Neural cell (in vitro differentiated cells): Measurements from ENCODE around the gene PRKCG. TPM values are rescaled to one million over a fixed set of nuclear protein-coding genes. Genes with fewer than 3 reads are reported as not detected.
"Not testable (repeated sequence)": the region's sequence is repeated elsewhere in the genome, so short reads cannot be mapped to it uniquely, and the experiment has no call there.

Experiments used
- H2AFZ ChIP-seq: fragments of 200-600, 300-800 bp; sonication (generic), shearing (Covaris generic); 2 replicates; pipeline ENCODE4 v1.6.0; 2014; ENCODE audit warnings: low read depth, mild to moderate bottlenecking, antibody characterized with exemption, low read length, moderate library complexity
- H3F3A ChIP-seq: fragments of 200-600 bp; shearing (Covaris generic); 2 replicates; pipeline ENCODE4 v1.6.1; 2016; ENCODE audit warnings: mild to moderate bottlenecking, moderate library complexity, mixed read lengths, antibody characterized with exemption, low read length; ENCODE audit not compliant: insufficient read depth, poor library complexity, severe bottlenecking
- H3K27ac ChIP-seq: fragments of 200-600, 300-800 bp; sonication (generic), shearing (Covaris generic); 2 replicates; pipeline ENCODE4 v1.5.1; 2014; ENCODE audit warnings: mild to moderate bottlenecking, low read length, moderate library complexity
- H3K27me3 ChIP-seq: fragments of 300-800, 200-600 bp; sonication (generic), shearing (Covaris generic); 2 replicates; pipeline ENCODE4 v1.6.0; 2014; ENCODE audit warnings: mild to moderate bottlenecking, low read depth, low read length, moderate library complexity; ENCODE audit not compliant: insufficient read depth
- H3K36me3 ChIP-seq: fragments of 300-800, 200-600 bp; sonication (generic), shearing (Covaris generic); 2 replicates; pipeline ENCODE4 v1.5.1; 2014; ENCODE audit warnings: mild to moderate bottlenecking, antibody characterized with exemption, low read length, moderate library complexity; ENCODE audit not compliant: insufficient read depth
- H3K4me2 ChIP-seq: fragments of 300-800, 200-600 bp; sonication (generic), shearing (Covaris generic); 2 replicates; pipeline ENCODE4 v1.6.0; 2014; ENCODE audit warnings: mild to moderate bottlenecking, low read length
- H3K4me3 ChIP-seq: fragments of 300-800, 200-600 bp; sonication (generic), shearing (Covaris generic); 2 replicates; pipeline ENCODE4 v1.5.1; 2014; ENCODE audit warnings: mild to moderate bottlenecking, low read length, moderate library complexity
- H3K79me2 ChIP-seq: fragments of 200-600 bp; shearing (Covaris generic); replicated peaks from 2 replicates; pipeline ENCODE4 v1.6.0; 2014; ENCODE audit warnings: mild to moderate bottlenecking, low read length, moderate library complexity; ENCODE audit not compliant: insufficient read depth
- H3K9ac ChIP-seq: fragments of 300-800, 200-600 bp; sonication (generic), shearing (Covaris generic); 2 replicates; pipeline ENCODE4 v1.6.1; 2016; ENCODE audit warnings: mild to moderate bottlenecking, low read length, mixed read lengths
- H3K9me2 ChIP-seq: fragments of 200-600 bp; shearing (Covaris generic); 2 replicates; pipeline ENCODE4 v1.6.1; 2016; ENCODE audit warnings: mild to moderate bottlenecking, low read length, mixed read lengths; ENCODE audit not compliant: insufficient read depth
- H3K9me3 ChIP-seq: fragments of 200-600, 300-800 bp; sonication (generic), shearing (Covaris generic); 2 replicates; pipeline ENCODE4 v1.6.1; 2016; ENCODE audit warnings: mild to moderate bottlenecking, mixed run types, low read length, moderate library complexity, mixed read lengths
- H4K20me1 ChIP-seq: fragments of 200-600 bp; shearing (Covaris generic); 2 replicates; pipeline ENCODE4 v1.6.1; 2016; ENCODE audit warnings: mild to moderate bottlenecking, mixed run types; ENCODE audit not compliant: insufficient read depth
- CTCF ChIP-seq: fragments of 450-650 bp; IDR thresholded peaks from 2 replicates; pipeline ENCODE4 v1.5.1; 2014; ENCODE audit warnings: antibody characterized with exemption, mild to moderate bottlenecking, moderate library complexity; ENCODE audit not compliant: poor library complexity, severe bottlenecking
- EP300 ChIP-seq: fragments of 450-650 bp; conservative IDR thresholded peaks from 2 replicates; pipeline ENCODE4 v1.6.1; 2014; ENCODE audit warnings: antibody characterized with exemption, mild to moderate bottlenecking, moderate library complexity; ENCODE audit not compliant: poor library complexity, severe bottlenecking
- EZH2 ChIP-seq: fragments of 200-600, 300-800 bp; shearing (Covaris generic), sonication (generic); IDR thresholded peaks from 2 replicates; pipeline ENCODE4 v1.6.1; 2014; ENCODE audit warnings: antibody characterized with exemption, low read length, borderline replicate concordance, mild to moderate bottlenecking; ENCODE audit not compliant: insufficient read depth, poor library complexity, severe bottlenecking
- MXI1 ChIP-seq: fragments of 450-650 bp; conservative IDR thresholded peaks from 2 replicates; pipeline ENCODE4 v1.6.1; 2014; ENCODE audit warnings: antibody characterized with exemption, mild to moderate bottlenecking; ENCODE audit not compliant: poor library complexity, severe bottlenecking
- POLR2AphosphoS5 ChIP-seq: IDR thresholded peaks from 2 replicates; pipeline ENCODE4 v1.6.1; 2012
- RAD21 ChIP-seq: fragments of 450-650 bp; conservative IDR thresholded peaks from 2 replicates; pipeline ENCODE4 v1.6.1; 2014; ENCODE audit warnings: antibody characterized with exemption, mild to moderate bottlenecking, moderate library complexity
- SMC3 ChIP-seq: fragments of 450-650 bp; conservative IDR thresholded peaks from 2 replicates; pipeline ENCODE4 v1.6.1; 2014; ENCODE audit warnings: antibody characterized with exemption, mild to moderate bottlenecking, moderate library complexity; ENCODE audit not compliant: poor library complexity
- TAF1 ChIP-seq: IDR thresholded peaks from 2 replicates; pipeline ENCODE4 v1.6.1; 2012; ENCODE audit warnings: low read depth
- polyA plus RNA-seq: library from polyadenylated mRNA; depleted of rRNA; stranded (reverse); fragments of >200 nt; gene quantifications from 2 replicates; pipeline ENCODE4 v1.2.3, GENCODE V29; 2014
- TF ChIP-seq, protein P1 (sequence below): IDR thresholded peaks from 2 replicates; pipeline ENCODE4 v1.6.1; 2012; ENCODE audit warnings: borderline replicate concordance

PRKCG gene
- polyA plus RNA-seq, 1 donor from 2014 or later: 0.99 TPM

DNA sequence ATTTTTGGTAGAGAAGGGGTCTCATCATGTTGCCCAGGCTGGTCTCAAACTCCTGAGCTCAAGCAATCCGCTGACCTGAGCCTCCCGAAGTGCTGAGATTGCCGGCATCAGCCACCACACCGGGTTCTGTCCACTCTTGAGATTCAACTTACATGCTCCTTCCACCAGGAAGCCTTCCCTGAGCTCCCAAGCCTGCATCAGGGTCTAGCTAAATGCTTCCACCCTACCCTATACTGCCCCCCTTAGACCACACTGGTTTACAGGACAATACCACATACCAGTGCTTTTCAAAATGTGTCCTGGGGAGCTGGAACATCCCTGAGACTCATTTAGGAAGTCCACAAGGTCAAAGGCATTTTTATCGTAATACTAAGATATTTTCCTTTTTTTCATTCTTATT is 65.6 kb downstream of the PRKCG start:
- Histone ChIP-seq H3K27ac (no peak overlapping the region), H3K36me3 (no peaks in the 10 kb centered on the region), H3K27me3 (no peaks in the 10 kb centered on the region), H3F3A (no peaks in the 10 kb centered on the region), H3K9me2 (no peaks in the 10 kb centered on the region), H3K9ac (no peak overlapping the region), H3K9me3 (no peaks in the 10 kb centered on the region), H3K4me2 (no peak overlapping the region), H3K4me3 (no peak overlapping the region), H4K20me1 (no peaks in the 10 kb centered on the region), H2AFZ (no peak overlapping the region), H3K79me2 (no peaks in the 10 kb centered on the region)
- no peak for TF ChIP-seq POLR2AphosphoS5
- TF ChIP-seq RAD21: no peak
- TF ChIP-seq MXI1: no peak
- no peak for TF ChIP-seq TAF1
- TF ChIP-seq EP300: no peak
- TF ChIP-seq, protein P1, sequence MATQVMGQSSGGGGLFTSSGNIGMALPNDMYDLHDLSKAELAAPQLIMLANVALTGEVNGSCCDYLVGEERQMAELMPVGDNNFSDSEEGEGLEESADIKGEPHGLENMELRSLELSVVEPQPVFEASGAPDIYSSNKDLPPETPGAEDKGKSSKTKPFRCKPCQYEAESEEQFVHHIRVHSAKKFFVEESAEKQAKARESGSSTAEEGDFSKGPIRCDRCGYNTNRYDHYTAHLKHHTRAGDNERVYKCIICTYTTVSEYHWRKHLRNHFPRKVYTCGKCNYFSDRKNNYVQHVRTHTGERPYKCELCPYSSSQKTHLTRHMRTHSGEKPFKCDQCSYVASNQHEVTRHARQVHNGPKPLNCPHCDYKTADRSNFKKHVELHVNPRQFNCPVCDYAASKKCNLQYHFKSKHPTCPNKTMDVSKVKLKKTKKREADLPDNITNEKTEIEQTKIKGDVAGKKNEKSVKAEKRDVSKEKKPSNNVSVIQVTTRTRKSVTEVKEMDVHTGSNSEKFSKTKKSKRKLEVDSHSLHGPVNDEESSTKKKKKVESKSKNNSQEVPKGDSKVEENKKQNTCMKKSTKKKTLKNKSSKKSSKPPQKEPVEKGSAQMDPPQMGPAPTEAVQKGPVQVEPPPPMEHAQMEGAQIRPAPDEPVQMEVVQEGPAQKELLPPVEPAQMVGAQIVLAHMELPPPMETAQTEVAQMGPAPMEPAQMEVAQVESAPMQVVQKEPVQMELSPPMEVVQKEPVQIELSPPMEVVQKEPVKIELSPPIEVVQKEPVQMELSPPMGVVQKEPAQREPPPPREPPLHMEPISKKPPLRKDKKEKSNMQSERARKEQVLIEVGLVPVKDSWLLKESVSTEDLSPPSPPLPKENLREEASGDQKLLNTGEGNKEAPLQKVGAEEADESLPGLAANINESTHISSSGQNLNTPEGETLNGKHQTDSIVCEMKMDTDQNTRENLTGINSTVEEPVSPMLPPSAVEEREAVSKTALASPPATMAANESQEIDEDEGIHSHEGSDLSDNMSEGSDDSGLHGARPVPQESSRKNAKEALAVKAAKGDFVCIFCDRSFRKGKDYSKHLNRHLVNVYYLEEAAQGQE: no peak
- TF ChIP-seq EZH2: no peak
- no peak for TF ChIP-seq CTCF
- no peak for TF ChIP-seq SMC3

GRCh38 chr19:53948611-53949010 is 66.6 kb downstream of the PRKCG start:
- not testable (repeated sequence) for H3K27me3 ChIP-seq, H3F3A ChIP-seq, H3K4me2 ChIP-seq, H3K79me2 ChIP-seq, H3K27ac ChIP-seq, H2AFZ ChIP-seq, H3K9me2 ChIP-seq, H4K20me1 ChIP-seq, H3K36me3 ChIP-seq, H3K9ac ChIP-seq, H3K4me3 ChIP-seq, H3K9me3 ChIP-seq

DNA sequence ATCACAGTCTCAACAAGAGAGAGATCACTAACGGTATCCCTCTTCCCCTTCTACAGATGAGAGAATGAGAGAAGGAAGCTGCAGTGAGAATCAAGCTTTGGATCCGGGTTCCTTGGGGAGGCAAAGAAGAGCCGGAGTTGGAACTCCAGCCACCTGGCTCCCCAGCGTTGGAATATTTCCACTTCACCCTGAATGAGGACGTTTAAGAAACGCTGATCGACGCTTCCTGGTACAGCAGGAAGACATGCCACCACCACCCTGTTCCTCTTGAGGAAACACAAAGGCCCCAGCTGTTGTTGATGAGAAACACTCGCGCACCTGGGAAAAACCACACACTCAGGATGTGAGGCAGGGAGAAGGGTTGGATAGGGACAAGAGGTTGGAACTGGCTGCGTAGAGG is 69.4 kb downstream of the PRKCG start:
- Histone ChIP-seq H3K27ac (no peak overlapping the region), H3F3A (no peaks in the 10 kb centered on the region), H4K20me1 (no peaks in the 10 kb centered on the region), H3K4me2 (no peak overlapping the region), H3K79me2 (no peaks in the 10 kb centered on the region), H3K9me3 (no peaks in the 10 kb centered on the region), H3K4me3 (no peak overlapping the region), H3K36me3 (no peaks in the 10 kb centered on the region), H3K9ac (no peak overlapping the region), H3K27me3 (no peaks in the 10 kb centered on the region), H3K9me2 (no peaks in the 10 kb centered on the region), H2AFZ (no peak overlapping the region)
- no peak for TF ChIP-seq EP300
- TF ChIP-seq RAD21: no peak
- no peak for TF ChIP-seq CTCF
- TF ChIP-seq POLR2AphosphoS5: no peak
- TF ChIP-seq, protein P1: no peak
- TF ChIP-seq SMC3: no peak
- TF ChIP-seq MXI1: no peak
- no peak for TF ChIP-seq TAF1
- no peak for TF ChIP-seq EZH2
